ENCODE measurements around the gene PREB. TPM values are rescaled to one million over a fixed set of nuclear protein-coding genes. Genes with fewer than 3 reads are reported as not detected.

Gene PREB
- total and polyA plus RNA-seq, 2 donors (not counting 3 experiments of a cell fraction or from before 2014, with no cell fraction given), result 47.2 to 73.3 TPM

DNA sequence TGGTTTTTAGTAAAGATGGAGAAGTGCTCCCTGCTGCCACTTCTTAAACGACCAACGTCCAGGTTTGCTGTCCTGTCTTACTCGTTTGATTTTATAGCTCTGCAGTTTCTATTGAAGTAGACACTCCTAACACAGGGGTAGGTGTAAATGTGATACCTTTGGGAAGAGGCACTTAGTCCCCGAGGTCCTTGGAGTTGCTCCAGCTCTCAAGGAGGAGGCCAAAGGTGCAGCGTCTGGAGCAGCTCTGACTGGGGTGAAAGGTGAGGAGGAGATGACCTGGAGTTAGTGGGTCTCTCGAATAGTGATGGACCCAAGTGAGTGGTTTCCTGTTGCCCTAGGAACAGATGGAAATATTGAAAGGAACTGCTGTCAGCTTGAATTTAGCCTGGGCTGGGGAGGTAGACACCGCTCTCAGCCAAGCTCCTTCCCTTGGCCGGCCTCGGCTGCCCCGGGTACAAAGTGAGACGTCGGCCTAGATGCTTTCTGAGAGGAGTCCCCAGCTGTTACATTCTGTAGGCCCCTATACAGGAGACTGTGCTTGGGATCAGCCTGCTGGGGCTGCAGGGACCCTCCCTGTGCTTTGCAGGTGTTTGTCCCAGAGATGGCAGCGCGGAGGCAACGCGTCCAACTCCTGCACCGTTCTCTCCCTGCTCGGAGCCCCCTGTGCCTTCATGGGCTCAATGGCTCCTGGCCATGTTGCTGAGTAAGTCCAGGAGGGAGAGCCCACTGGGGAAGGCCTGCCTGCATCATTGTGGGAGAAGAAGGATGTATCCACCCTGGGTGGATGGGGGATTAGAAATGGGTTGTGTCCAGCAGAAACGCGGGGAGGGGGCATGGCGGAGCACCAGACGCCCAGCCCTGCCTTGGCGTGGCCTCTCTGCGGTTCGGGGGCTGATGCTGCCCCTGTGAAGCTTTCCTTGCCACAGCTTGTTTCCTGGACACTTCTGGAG is 42.4 kb downstream of the PREB start:
- no peak overlapping the region for H3K4me2 ChIP-seq (ENCODE audit: insufficient read depth, low read length)
- H3K9ac ChIP-seq (replicated peaks; ENCODE audit: extremely low read depth, insufficient read depth, low read length), result no peak overlapping the region
- no peaks in the 10 kb centered on the region for H3K27me3 ChIP-seq (ENCODE audit: control insufficient read depth in 2 of 2, insufficient read depth in 2 of 2, low read length in 2 of 2)
- no peak for TF ChIP-seq JUN (IDR thresholded peaks at IDR 0.05; ENCODE audit: borderline replicate concordance, insufficient read depth, insufficient read length, low read depth)
- no peak for TF ChIP-seq EZH2 (IDR thresholded peaks at IDR 0.05; ENCODE audit: borderline replicate concordance, low read depth, low read length, severe bottlenecking)
- TF ChIP-seq MYC (IDR thresholded peaks at IDR 0.05; ENCODE audit: low read depth, low read length), result no peak
- no peak for TF ChIP-seq POLR2A (IDR thresholded peaks at IDR 0.05; ENCODE audit: low read depth, low read length)
- no peak for TF ChIP-seq FOS (IDR thresholded peaks at IDR 0.05; ENCODE audit: borderline replicate concordance, insufficient read depth, low read length)
- TF ChIP-seq, protein P1, sequence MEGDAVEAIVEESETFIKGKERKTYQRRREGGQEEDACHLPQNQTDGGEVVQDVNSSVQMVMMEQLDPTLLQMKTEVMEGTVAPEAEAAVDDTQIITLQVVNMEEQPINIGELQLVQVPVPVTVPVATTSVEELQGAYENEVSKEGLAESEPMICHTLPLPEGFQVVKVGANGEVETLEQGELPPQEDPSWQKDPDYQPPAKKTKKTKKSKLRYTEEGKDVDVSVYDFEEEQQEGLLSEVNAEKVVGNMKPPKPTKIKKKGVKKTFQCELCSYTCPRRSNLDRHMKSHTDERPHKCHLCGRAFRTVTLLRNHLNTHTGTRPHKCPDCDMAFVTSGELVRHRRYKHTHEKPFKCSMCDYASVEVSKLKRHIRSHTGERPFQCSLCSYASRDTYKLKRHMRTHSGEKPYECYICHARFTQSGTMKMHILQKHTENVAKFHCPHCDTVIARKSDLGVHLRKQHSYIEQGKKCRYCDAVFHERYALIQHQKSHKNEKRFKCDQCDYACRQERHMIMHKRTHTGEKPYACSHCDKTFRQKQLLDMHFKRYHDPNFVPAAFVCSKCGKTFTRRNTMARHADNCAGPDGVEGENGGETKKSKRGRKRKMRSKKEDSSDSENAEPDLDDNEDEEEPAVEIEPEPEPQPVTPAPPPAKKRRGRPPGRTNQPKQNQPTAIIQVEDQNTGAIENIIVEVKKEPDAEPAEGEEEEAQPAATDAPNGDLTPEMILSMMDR (IDR thresholded peaks at IDR 0.05; ENCODE audit: extremely low read depth in 1 of 2, insufficient read depth in 1 of 2, low read depth in 1 of 2, low read length in 2 of 2), result no peak
- no peak for TF ChIP-seq POLR2AphosphoS5 (IDR thresholded peaks at IDR 0.05; ENCODE audit: insufficient read depth, low read depth, low read length)
- H3K4me1 ChIP-seq (ENCODE audit: control insufficient read depth, extremely low read depth, insufficient read depth, low read length), result peaks cover under 1% of the 10 kb centered on the region
- no peaks in the 10 kb centered on the region for H3K9me1 ChIP-seq (replicated peaks; ENCODE audit: control insufficient read depth, extremely low read depth, insufficient read depth, low read length)
- H3K79me2 ChIP-seq (ENCODE audit: control insufficient read depth, insufficient read depth, low read length), result no peaks in the 10 kb centered on the region
- no peak overlapping the region for H2AFZ ChIP-seq (ENCODE audit: low read depth, low read length)
- H4K20me1 ChIP-seq (replicated peaks; ENCODE audit: control insufficient read depth, extremely low read depth, insufficient read depth, low read length), result no peaks in the 10 kb centered on the region
- no peak overlapping the region for H3K27ac ChIP-seq (ENCODE audit: insufficient read depth, low read depth, low read length)
- no TSS peak for BruUV-seq (replicated peaks)
- FAIRE-seq (no peak), DNase-seq (ENCODE audit: low read depth, low spot score) (no peak)
- H3K9me3 ChIP-seq (replicated peaks; ENCODE audit: control insufficient read depth, insufficient read depth, low read length), result no peaks in the 10 kb centered on the region
- no peak overlapping the region for H3K4me3 ChIP-seq (replicated peaks in 1 of 3; ENCODE audit: insufficient read depth in 1 of 3, low read depth in 1 of 3, low read length in 3 of 3)
- dilution Hi-C loops (cut with MboI; ENCODE audit: extremely low pct_ligation_motif_present, low sequenced_read_pairs) (no loop called here), intact Hi-C loops (cut with micrococcal nuclease) (no loop called here)
- H3K36me3 ChIP-seq (ENCODE audit: control insufficient read depth in 2 of 2, extremely low read depth in 1 of 2, insufficient read depth in 2 of 2, low read length in 2 of 2), result no peaks in the 10 kb centered on the region
- CTCF ChIA-PET, result interaction anchor here (1.1 to 1.7 kb wide), 3 partner anchors 8 to 246 kb away, joined by 3 to 5 read pairs (median 3); no protein-coding TSS in a partner anchor
- POLR2A ChIA-PET, result no interaction called here
